Hepatocyte (in vitro differentiated cells): ENCODE data around the gene GP5. TPM values are rescaled to one million over a fixed set of nuclear protein-coding genes. Genes with fewer than 3 reads are reported as not detected.

Experiments used
- DNase-seq: peaks from one replicate; pipeline ENCODE4 v3.0.0-alpha.2; 2016; ENCODE audit warnings: low spot score
- H2AFZ ChIP-seq: fragments of 200-600 bp; sonication (generic); 2 replicates; pipeline ENCODE4 v1.6.0; 2016; ENCODE audit warnings: antibody characterized with exemption, mild to moderate bottlenecking
- H3K27ac ChIP-seq: fragments of 200-600 bp; sonication (generic); 2 replicates; pipeline ENCODE4 v1.5.1; 2016; ENCODE audit warnings: mild to moderate bottlenecking
- H3K27me3 ChIP-seq: fragments of 200-600 bp; sonication (generic); 2 replicates; pipeline ENCODE4 v1.6.1; 2016
- H3K36me3 ChIP-seq: fragments of 200-600 bp; sonication (generic); replicated peaks from 2 replicates; pipeline ENCODE4 v1.5.1; 2016; ENCODE audit warnings: low read depth; ENCODE audit not compliant: insufficient read depth
- H3K4me1 ChIP-seq: fragments of 200-600 bp; sonication (generic); 2 replicates; pipeline ENCODE4 v1.5.1; 2016; ENCODE audit warnings: mild to moderate bottlenecking, moderate library complexity; ENCODE audit not compliant: insufficient read depth
- H3K4me2 ChIP-seq: fragments of 200-600 bp; sonication (generic); 2 replicates; pipeline ENCODE4 v1.6.0; 2016
- H3K4me3 ChIP-seq: fragments of 200-600 bp; sonication (generic); 2 replicates; pipeline ENCODE4 v1.5.1; 2016; ENCODE audit warnings: mild to moderate bottlenecking
- H3K79me2 ChIP-seq: fragments of 200-600 bp; sonication (generic); 2 replicates; pipeline ENCODE4 v1.6.0; 2017; ENCODE audit warnings: mild to moderate bottlenecking
- H3K9me2 ChIP-seq: fragments of 200-600 bp; sonication (generic); replicated peaks from 2 replicates; pipeline ENCODE4 v1.6.0; 2017; ENCODE audit warnings: mild to moderate bottlenecking; ENCODE audit not compliant: insufficient read depth
- H3K9me3 ChIP-seq: fragments of 200-600 bp; sonication (generic); 2 replicates; pipeline ENCODE4 v1.5.1; 2016; ENCODE audit warnings: low read depth, mild to moderate bottlenecking
- H4K20me1 ChIP-seq: fragments of 200-600 bp; sonication (generic); 2 replicates; pipeline ENCODE4 v1.6.0; 2016; ENCODE audit warnings: mild to moderate bottlenecking; ENCODE audit not compliant: insufficient read depth, poor library complexity, severe bottlenecking
- CTCF ChIP-seq: fragments of 200-600 bp; sonication (generic); IDR thresholded peaks from 2 replicates; pipeline ENCODE4 v1.5.1; 2016; ENCODE audit warnings: antibody characterized with exemption, mild to moderate bottlenecking; ENCODE audit not compliant: poor library complexity
- EZH2 ChIP-seq: fragments of 200-600 bp; sonication (generic); IDR thresholded peaks from 2 replicates; pipeline ENCODE4 v1.6.1; 2016; ENCODE audit warnings: antibody characterized with exemption, mild to moderate bottlenecking, borderline replicate concordance
- EZH2phosphoT487 ChIP-seq: fragments of 200-600 bp; sonication (generic); IDR thresholded peaks from one replicate; pipeline ENCODE4 v1.6.1; 2018; ENCODE audit warnings: antibody characterized with exemption, mild to moderate bottlenecking, low read depth, moderate library complexity; ENCODE audit not compliant: unreplicated experiment, severe bottlenecking
- WGBS: methylation state at CpG from one replicate; pipeline ENCODE4 v1.1.6; 2016; ENCODE audit warnings: low lambda C conversion rate; ENCODE audit errors: missing lambda C conversion rate; 5-methylcytosine and 5-hydroxymethylcytosine counted together
- polyA plus RNA-seq: library from polyadenylated mRNA; unstranded; fragments of >200 nt; fragmentation: Nextera tagmentation; extraction: Ambion mirVana; gene quantifications from 2 replicates; pipeline ENCODE4 v1.2.1, GENCODE V29; 2016
- total RNA-seq: library from RNA; depleted of rRNA; stranded (reverse); fragments of >200 nt; gene quantifications from 2 replicates; pipeline ENCODE4 v1.2.3, GENCODE V29; 2014

Gene GP5
- total and polyA plus RNA-seq, 2 experiments from 2014 or later = 0.27 TPM; not detected in 1

GRCh38 chr3:194369522-194370279, 29.4 kb downstream of the GP5 start, which contains the start of gene LRRC15:
TSS of gene LRRC15 (minus strand) at chr3:194369743. CDS start at chr3:194361043, 8,700 bp downstream.
- no peak within 1 kb of the TSS for H3K27ac ChIP-seq
- peaks cover 16% of the 10 kb centered on the region for H3K27me3 ChIP-seq
- no peak within 1 kb of the TSS for H3K4me2 ChIP-seq
- no peaks in the 10 kb centered on the region for H3K9me2 ChIP-seq
- H3K4me1 ChIP-seq = peaks cover 16% of the 10 kb centered on the region
- no peaks in the 10 kb centered on the region for H3K36me3 ChIP-seq
- no peaks in the 10 kb centered on the region for H4K20me1 ChIP-seq
- H3K9me3 ChIP-seq = no peaks in the 10 kb centered on the region
- peak; percentile 63 for DNase-seq
- H3K4me3 ChIP-seq = no peak within 1 kb of the TSS
- no peaks in the 10 kb centered on the region for H3K79me2 ChIP-seq
- 32% methylated on average over 21 of the region's 21 CpGs for WGBS
- TF ChIP-seq EZH2phosphoT487 (no peak), EZH2 (no peak), CTCF (no peak)
- H2AFZ ChIP-seq = no peak within 1 kb of the TSS

- Histone ChIP-seq H3K4me2 (no peak overlapping the region), H4K20me1 (no peaks in the 10 kb centered on the region), H3K27me3 (peaks cover 16% of the 10 kb centered on the region), H3K4me1 (peaks cover 20% of the 10 kb centered on the region), H2AFZ (no peak overlapping the region), H3K79me2 (no peaks in the 10 kb centered on the region), H3K4me3 (no peak overlapping the region), H3K27ac (no peak overlapping the region), H3K36me3 (no peaks in the 10 kb centered on the region), H3K9me3 (no peaks in the 10 kb centered on the region), H3K9me2 (no peaks in the 10 kb centered on the region)
- TF ChIP-seq CTCF = no peak
- no peak for TF ChIP-seq EZH2phosphoT487
- TF ChIP-seq EZH2 = no peak
- DNase-seq = no peak
- 88% methylated on average over 6 of the region's 6 CpGs for WGBS
Measured at GRCh38 chr3:194368918-194369317, 30.1 kb downstream of the GP5 start.

GRCh38 chr3:194367992-194368841, 30.8 kb downstream of the GP5 start:
- no peaks in the 10 kb centered on the region for H4K20me1 ChIP-seq
- H2AFZ ChIP-seq = no peak overlapping the region
- H3K4me1 ChIP-seq = peaks cover 20% of the 10 kb centered on the region
- no peak for DNase-seq
- TF ChIP-seq EZH2 (no peak), EZH2phosphoT487 (no peak)
- WGBS = 56% methylated on average over 18 of the region's 18 CpGs
- H3K79me2 ChIP-seq = no peaks in the 10 kb centered on the region
- no peaks in the 10 kb centered on the region for H3K9me3 ChIP-seq
- H3K4me2 ChIP-seq = no peak overlapping the region
- H3K9me2 ChIP-seq = no peaks in the 10 kb centered on the region
- H3K27me3 ChIP-seq = peaks cover 16% of the 10 kb centered on the region
- no peak overlapping the region for H3K4me3 ChIP-seq
- no peaks in the 10 kb centered on the region for H3K36me3 ChIP-seq
- H3K27ac ChIP-seq = no peak overlapping the region

GRCh38 chr3:194365978-194366490, 33.0 kb downstream of the GP5 start:
- H4K20me1 ChIP-seq = no peaks in the 10 kb centered on the region
- no peak for DNase-seq
- TF ChIP-seq EZH2 (no peak), CTCF (no peak), EZH2phosphoT487 (no peak)
- H3K4me2 ChIP-seq = no peak overlapping the region
- H3K4me3 ChIP-seq = no peak overlapping the region
- H3K4me1 ChIP-seq = peaks cover 20% of the 10 kb centered on the region
- peaks cover 16% of the 10 kb centered on the region for H3K27me3 ChIP-seq
- no peaks in the 10 kb centered on the region for H3K79me2 ChIP-seq
- no peak overlapping the region for H3K27ac ChIP-seq
- H3K36me3 ChIP-seq = no peaks in the 10 kb centered on the region
- H2AFZ ChIP-seq = no peak overlapping the region
- H3K9me3 ChIP-seq = no peaks in the 10 kb centered on the region
- 83% methylated on average over 12 of the region's 12 CpGs for WGBS
- H3K9me2 ChIP-seq = no peaks in the 10 kb centered on the region
